K562 (cell line): ENCODE measurements around the gene TXNRD1. TPM values are rescaled to one million over a fixed set of nuclear protein-coding genes. Genes with fewer than 3 reads are reported as not detected.

Experiments used
- BCOR ChIP-seq: fragments of 450-650 bp; IDR thresholded peaks from 2 replicates; pipeline ENCODE4 v1.6.1; 2016
- E2F3 ChIP-seq: fragments of 250-450 bp; sonication (Bioruptor Pico); IDR thresholded peaks from 2 replicates; pipeline ENCODE4 v1.4.0; 2020; ENCODE audit warnings: mild to moderate bottlenecking
- ELF2 ChIP-seq: fragments of 250-450 bp; sonication (Bioruptor Pico); IDR thresholded peaks from 2 replicates; pipeline ENCODE4 v1.5.0; 2021; ENCODE audit warnings: mild to moderate bottlenecking
- ETV1 ChIP-seq: fragments of 450-650 bp; conservative IDR thresholded peaks from 2 replicates; pipeline ENCODE4 v1.6.1; 2016; ENCODE audit warnings: missing genetic modification characterization, control low read depth, low read depth, missing compliant biosample characterization
- HDAC1 ChIP-seq, 2 experiments: fragments of 450-650 bp; IDR thresholded peaks; 2 replicates each; pipeline ENCODE4 v1.6.1; 2016 to 2017; ENCODE audit warnings: inconsistent platforms in 1 of 2, mild to moderate bottlenecking in 1 of 2, moderate library complexity in 1 of 2
- HIVEP1 ChIP-seq: fragments of 250-450 bp; sonication (Bioruptor Pico); IDR thresholded peaks from 2 replicates; pipeline ENCODE4 v1.4.0; 2020; ENCODE audit warnings: mild to moderate bottlenecking
- ID3 ChIP-seq, 2 experiments: fragments of 250-450 bp in 1 of 2; fragments of 450-650 bp in 1 of 2; sonication (Bioruptor Pico) in 1 of 2; IDR thresholded peaks; 2 replicates each; pipeline versions ENCODE4 v1.6.1 to v1.8.0; 2016 to 2021; ENCODE audit warnings: mild to moderate bottlenecking in 2 of 2, moderate library complexity in 2 of 2, missing compliant biosample characterization in 1 of 2, missing genetic modification characterization in 1 of 2
- JUND ChIP-seq, 2 experiments: IDR thresholded peaks; 2 replicates in 1 of 2; 3 replicates in 1 of 2; pipeline ENCODE4 v1.6.1; 2011; ENCODE audit warnings: borderline replicate concordance in 2 of 2, low read depth in 2 of 2, low read length in 2 of 2, improper control_type of control experiment in 1 of 2, missing biosample characterization in 1 of 2, missing genetic modification characterization in 1 of 2, missing genetic modification reagents in 1 of 2
- LEF1 ChIP-seq: fragments of 450-650 bp; IDR thresholded peaks from 2 replicates; pipeline ENCODE4 v1.6.1; 2016; ENCODE audit warnings: mild to moderate bottlenecking
- MCM5 ChIP-seq: fragments of 450-650 bp; IDR thresholded peaks from 2 replicates; pipeline ENCODE4 v1.6.1; 2016; ENCODE audit warnings: low read depth
- MTA3 ChIP-seq: fragments of 450-650 bp; formaldehyde crosslinking; IDR thresholded peaks from 2 replicates; pipeline ENCODE4 v1.6.1; 2017; ENCODE audit warnings: mild to moderate bottlenecking, borderline replicate concordance
- NCOA6 ChIP-seq: fragments of 450-650 bp; IDR thresholded peaks from 2 replicates; pipeline ENCODE4 v1.6.1; 2017; ENCODE audit warnings: mild to moderate bottlenecking
- NFIC ChIP-seq: fragments of 450-650 bp; IDR thresholded peaks from 2 replicates; pipeline ENCODE4 v1.6.1; 2017; ENCODE audit warnings: mild to moderate bottlenecking, inconsistent platforms
- POLR2H ChIP-seq: IDR thresholded peaks from 2 replicates; pipeline ENCODE4 v1.6.1; 2016; ENCODE audit warnings: missing genetic modification characterization, low read depth, mild to moderate bottlenecking, control low read depth, missing compliant biosample characterization, moderate library complexity
- RAD21 ChIP-seq, 2 experiments: fragments of 250-450 bp in 1 of 2; fragments of 450-650 bp in 1 of 2; sonication (Bioruptor Pico) in 1 of 2; formaldehyde crosslinking in 1 of 2; IDR thresholded peaks in 1 of 2; conservative IDR thresholded peaks in 1 of 2; 2 replicates each; pipeline versions ENCODE4 v1.4.0 to v1.8.0; 2020 to 2022; ENCODE audit warnings: mild to moderate bottlenecking in 2 of 2, moderate library complexity in 1 of 2
- RFX5 ChIP-seq: IDR thresholded peaks from 2 replicates; pipeline ENCODE4 v1.6.1; 2011; ENCODE audit warnings: low read depth, mild to moderate bottlenecking, improper control_type of control experiment, low read length
- RHOXF2B ChIP-seq: fragments of 250-450 bp; sonication (Bioruptor Pico); conservative IDR thresholded peaks from 2 replicates; pipeline ENCODE4 v1.5.1; 2021
- SIN3B ChIP-seq: fragments of 450-650 bp; IDR thresholded peaks from 2 replicates; pipeline ENCODE4 v1.6.1; 2017; ENCODE audit warnings: low read depth, mild to moderate bottlenecking, moderate library complexity
- SMARCA4 ChIP-seq: fragments of 450-650 bp; IDR thresholded peaks from 2 replicates; pipeline ENCODE4 v1.6.1; 2016
- TBL1XR1 ChIP-seq, 2 experiments: IDR thresholded peaks; 2 replicates each; pipeline ENCODE4 v1.6.1; 2012; ENCODE audit warnings: improper control_type of control experiment in 2 of 2, low read length in 2 of 2, mild to moderate bottlenecking in 1 of 2
- ZBTB11 ChIP-seq, 3 experiments: fragments of 200-800 bp in 1 of 3; fragments of 250-450 bp in 1 of 3; fragments of 450-650 bp in 1 of 3; sonication (Bioruptor Pico) in 1 of 3; sonication (Bioruptor generic) in 1 of 3; formaldehyde crosslinking in 1 of 3; IDR thresholded peaks; 2 replicates each; pipeline versions ENCODE4 v1.6.1 to v1.8.0; 2016 to 2022; ENCODE audit warnings: mild to moderate bottlenecking in 2 of 3, missing genetic modification characterization in 2 of 3, missing compliant biosample characterization in 1 of 3, moderate library complexity in 1 of 3
- ZNF316 ChIP-seq: fragments of 450-650 bp; IDR thresholded peaks from 2 replicates; pipeline ENCODE4 v1.6.1; 2016
- ZNF778 ChIP-seq: fragments of 450-650 bp; formaldehyde crosslinking; IDR thresholded peaks from 2 replicates; pipeline ENCODE4 v1.4.0; 2020; ENCODE audit warnings: mild to moderate bottlenecking, moderate library complexity
- polyA plus RNA-seq, 8 experiments: library from polyadenylated mRNA; depleted of rRNA in 4 of 8; stranded (reverse) in 5 of 8; unstranded in 3 of 8; fragments of >200 nt; fragmentation: Nextera tagmentation in 2 of 8; fragmentation: Illumina TruSeq in 1 of 8; extraction: Ambion mirVana in 2 of 8; extraction: Trizol in 1 of 8; gene quantifications; 2 replicates each; pipeline versions ENCODE4 v1.2.1 to v1.2.3, GENCODE V29; 2011 to 2014; ENCODE audit warnings: inconsistent platforms in 1 of 8, missing spikeins in 1 of 8
- total RNA-seq, 7 experiments: library from RNA; depleted of rRNA in 6 of 7; stranded (reverse); fragments of >200 nt in 6 of 7; fragmentation: Illumina TruSeq in 2 of 7; extraction: Trizol in 2 of 7; gene quantifications; 2 replicates each; pipeline versions ENCODE4 v1.2.1 to v1.2.3, GENCODE V29; 2011 to 2021; ENCODE audit warnings: low replicate concordance in 1 of 7

TXNRD1 gene
- total and polyA plus RNA-seq, 9 of the 15 experiments (the other 6 are each of a cell fraction or from before 2014, with no cell fraction given) = 107 to 189 (median 146) TPM

GRCh38 chr12:104171785-104172569 lies 43.6 kb upstream of the TXNRD1 start (continued):
- TF ChIP-seq ETV1 (tag) = peak; percentile 46
- no peak for TF ChIP-seq HIVEP1
- no peak for TF ChIP-seq ELF2
- TF ChIP-seq RHOXF2B (CRISPR knock-in tag) = no peak
- 0 out of 6 replicates have a peak, but pooled peaks of 1 of the 3 experiments have one; percentile 45 for TF ChIP-seq ZBTB11 (CRISPR knock-in tag; IDR thresholded peaks at IDR 0.05)
- TF ChIP-seq ZNF778 (CRISPR knock-in tag) = no peak
- no peak for TF ChIP-seq MCM5
- TF ChIP-seq TBL1XR1 (IDR thresholded peaks at IDR 0.05; ENCODE audit: low read length in 2 of 2) = no peak
- TF ChIP-seq SMARCA4 = peak; percentile 64
- TF ChIP-seq JUND (IDR thresholded peaks at IDR 0.05; ENCODE audit: borderline replicate concordance, low read depth, low read length) = no peak
- peak; percentile 9; the same call in 1 of the 3 replicates for TF ChIP-seq JUND (tag; IDR thresholded peaks at IDR 0.05; ENCODE audit: borderline replicate concordance, low read depth, low read length)
- TF ChIP-seq ID3 (CRISPR knock-in tag; IDR thresholded peaks at IDR 0.05) = no peak
- peak; percentile 50; the same call in 1 of the 2 replicates for TF ChIP-seq ID3 (tag; IDR thresholded peaks at IDR 0.05)
- TF ChIP-seq NCOA6 = 0 out of 2 replicates have a peak, but pooled peaks have one; percentile 34
- peak; percentile 85; the same call in 1 of the 2 replicates for TF ChIP-seq LEF1
- TF ChIP-seq E2F3 (CRISPR knock-in tag) = 0 out of 2 replicates have a peak, but pooled peaks have one; percentile 17
- TF ChIP-seq RAD21 (CRISPR knock-in tag; conservative IDR thresholded peaks at IDR 0.05 in 1 of 2, IDR thresholded peaks at IDR 0.05 in 1 of 2) = 0 out of 4 replicates have a peak, but pooled peaks of 1 of the 2 experiments have one; percentile 4
- no peak for TF ChIP-seq SIN3B
- peak; percentile 37; the same call in 1 of the 2 replicates for TF ChIP-seq BCOR
- TF ChIP-seq NFIC = peak; percentile 50; the same call in 1 of the 2 replicates
- peak; percentile 48; the same call in 1 of the 2 replicates for TF ChIP-seq ZNF316
- peak; percentile 47; the same call in 1 of the 2 replicates for TF ChIP-seq MTA3
- TF ChIP-seq RFX5 = no peak
- peak; percentile 63 for TF ChIP-seq POLR2H (tag)
- peak; percentile 55 to 67; a peak in 3 of 4 replicates for TF ChIP-seq HDAC1 (IDR thresholded peaks at IDR 0.05)
